ENCODE data around the gene OTUB1. TPM values are rescaled to one million over a fixed set of nuclear protein-coding genes. Genes with fewer than 3 reads are reported as not detected.

OTUB1 gene
- total RNA-seq, 1 donor = 34.4 TPM

DNA sequence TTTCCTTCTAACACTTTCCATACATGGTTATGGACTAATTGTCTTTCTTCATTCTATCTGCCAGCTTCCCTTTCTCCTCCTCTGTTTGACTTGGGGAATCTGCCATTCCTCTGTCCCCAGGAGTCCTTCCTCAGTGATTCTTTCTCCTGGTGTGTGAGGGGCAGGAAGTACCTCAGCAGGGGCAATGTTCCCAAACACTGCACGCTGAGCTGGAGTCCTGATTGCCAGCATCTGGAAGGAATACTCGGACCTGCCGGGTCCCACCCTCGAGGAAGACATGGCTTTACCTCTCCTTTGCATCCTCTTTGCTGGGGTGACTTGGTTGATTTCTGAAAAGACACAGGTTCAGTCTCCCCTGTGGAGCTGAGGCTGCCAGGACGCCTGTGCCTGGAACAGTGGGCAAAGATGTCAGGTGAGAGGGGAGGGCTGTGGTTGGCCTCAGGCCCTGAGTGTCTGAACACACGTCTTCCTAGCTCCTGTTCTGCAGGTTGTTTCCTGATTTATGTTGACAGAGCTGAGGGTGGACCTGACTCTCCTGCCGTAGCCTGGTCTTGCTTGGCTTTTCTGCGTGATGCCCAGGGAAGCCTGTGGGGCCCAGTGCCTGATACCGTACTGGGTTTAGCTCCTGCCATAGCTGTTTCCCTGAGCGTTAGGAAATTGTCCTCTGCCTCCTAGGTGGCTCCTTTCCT, 7.5 kb upstream of the OTUB1 start:
- peaks cover 10% of the 10 kb centered on the region for H3K36me3 ChIP-seq (ENCODE audit: insufficient read depth, low read length)
- no peak for DNase-seq (ENCODE audit: insufficient read length, low spot score, missing footprints)
- no peak overlapping the region for H2AFZ ChIP-seq (ENCODE audit: low read length)
- TF ChIP-seq, protein P1, sequence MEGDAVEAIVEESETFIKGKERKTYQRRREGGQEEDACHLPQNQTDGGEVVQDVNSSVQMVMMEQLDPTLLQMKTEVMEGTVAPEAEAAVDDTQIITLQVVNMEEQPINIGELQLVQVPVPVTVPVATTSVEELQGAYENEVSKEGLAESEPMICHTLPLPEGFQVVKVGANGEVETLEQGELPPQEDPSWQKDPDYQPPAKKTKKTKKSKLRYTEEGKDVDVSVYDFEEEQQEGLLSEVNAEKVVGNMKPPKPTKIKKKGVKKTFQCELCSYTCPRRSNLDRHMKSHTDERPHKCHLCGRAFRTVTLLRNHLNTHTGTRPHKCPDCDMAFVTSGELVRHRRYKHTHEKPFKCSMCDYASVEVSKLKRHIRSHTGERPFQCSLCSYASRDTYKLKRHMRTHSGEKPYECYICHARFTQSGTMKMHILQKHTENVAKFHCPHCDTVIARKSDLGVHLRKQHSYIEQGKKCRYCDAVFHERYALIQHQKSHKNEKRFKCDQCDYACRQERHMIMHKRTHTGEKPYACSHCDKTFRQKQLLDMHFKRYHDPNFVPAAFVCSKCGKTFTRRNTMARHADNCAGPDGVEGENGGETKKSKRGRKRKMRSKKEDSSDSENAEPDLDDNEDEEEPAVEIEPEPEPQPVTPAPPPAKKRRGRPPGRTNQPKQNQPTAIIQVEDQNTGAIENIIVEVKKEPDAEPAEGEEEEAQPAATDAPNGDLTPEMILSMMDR (IDR thresholded peaks at IDR 0.05; ENCODE audit: extremely low read depth, low read depth, low read length) = no peak
- peaks cover 65% of the 10 kb centered on the region for H3K79me2 ChIP-seq (ENCODE audit: insufficient read depth, low read length)
- H3K4me2 ChIP-seq (ENCODE audit: insufficient read depth, low read length) = no peak overlapping the region
- H3K27ac ChIP-seq (ENCODE audit: low read depth, low read length) = no peak overlapping the region
- peaks cover 16% of the 10 kb centered on the region for H3K4me1 ChIP-seq (ENCODE audit: insufficient read depth, low read length)
- H3K4me3 ChIP-seq (ENCODE audit: insufficient read depth, low read length) = no peak overlapping the region
- no peaks in the 10 kb centered on the region for H3K9me3 ChIP-seq (ENCODE audit: low read depth, low read length)
- H4K20me1 ChIP-seq (ENCODE audit: insufficient read depth, low read length) = peaks cover 17% of the 10 kb centered on the region
- no peaks in the 10 kb centered on the region for H3K27me3 ChIP-seq (ENCODE audit: insufficient read depth, low read length)

DNA sequence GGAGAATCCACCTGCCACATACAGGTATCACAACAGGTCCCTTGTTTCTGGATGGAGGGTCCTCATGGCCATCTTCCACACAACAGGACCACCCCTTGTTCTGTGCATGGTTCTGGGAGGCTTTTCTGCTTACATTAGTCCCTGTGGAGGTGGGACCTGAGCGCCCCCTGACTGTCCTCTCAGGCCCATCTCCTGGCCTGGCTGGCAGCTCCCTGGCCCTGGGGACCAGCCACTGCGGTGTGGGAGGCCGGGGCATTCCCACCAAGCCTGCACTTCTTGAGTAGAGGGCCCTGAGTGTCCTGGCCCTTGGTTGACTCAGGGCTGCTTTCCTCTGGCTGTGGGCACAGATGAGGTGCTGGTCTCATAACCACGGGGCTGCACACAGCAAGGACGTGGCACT, 6.8 kb upstream of the OTUB1 start:
- no peak for DNase-seq (ENCODE audit: insufficient read length, low spot score, missing footprints)
- peaks cover 17% of the 10 kb centered on the region for H4K20me1 ChIP-seq (ENCODE audit: insufficient read depth, low read length)
- no peak overlapping the region for H3K4me2 ChIP-seq (ENCODE audit: insufficient read depth, low read length)
- peaks cover 16% of the 10 kb centered on the region for H3K4me1 ChIP-seq (ENCODE audit: insufficient read depth, low read length)
- peaks cover 10% of the 10 kb centered on the region for H3K36me3 ChIP-seq (ENCODE audit: insufficient read depth, low read length)
- H3K79me2 ChIP-seq (ENCODE audit: insufficient read depth, low read length) = peaks cover 68% of the 10 kb centered on the region
- no peaks in the 10 kb centered on the region for H3K27me3 ChIP-seq (ENCODE audit: insufficient read depth, low read length)
- TF ChIP-seq, protein P1 (IDR thresholded peaks at IDR 0.05; ENCODE audit: extremely low read depth, low read depth, low read length) = no peak
- H2AFZ ChIP-seq (ENCODE audit: low read length) = no peak overlapping the region
- H3K27ac ChIP-seq (ENCODE audit: low read depth, low read length) = no peak overlapping the region
- no peak overlapping the region for H3K4me3 ChIP-seq (ENCODE audit: insufficient read depth, low read length)
- no peaks in the 10 kb centered on the region for H3K9me3 ChIP-seq (ENCODE audit: low read depth, low read length)

DNA sequence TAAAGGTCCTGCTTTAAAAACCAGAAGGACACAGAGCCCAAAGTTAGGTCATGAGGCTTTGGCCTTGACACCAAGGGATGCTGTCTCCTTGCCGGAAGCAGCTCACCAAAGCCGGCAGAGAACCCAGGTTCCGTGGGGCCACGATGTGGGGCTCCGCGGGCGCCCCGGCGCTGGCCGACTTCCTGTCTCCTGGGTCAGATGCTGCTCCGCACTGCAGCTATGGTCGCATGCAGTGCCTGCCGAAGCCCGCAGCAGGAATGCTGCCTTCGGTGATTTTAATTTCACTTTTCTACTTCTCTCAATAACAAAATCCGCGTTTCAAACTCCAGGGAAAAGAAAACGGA, 454 bp upstream of the OTUB1 start:
- peak overlapping the region; percentile 73 for H3K27ac ChIP-seq (ENCODE audit: low read depth, low read length)
- H3K36me3 ChIP-seq (ENCODE audit: insufficient read depth, low read length) = peaks cover 21% of the 10 kb centered on the region
- H3K27me3 ChIP-seq (ENCODE audit: insufficient read depth, low read length) = no peaks in the 10 kb centered on the region
- TF ChIP-seq, protein P1 (IDR thresholded peaks at IDR 0.05; ENCODE audit: extremely low read depth, low read depth, low read length) = no peak
- peak overlapping the region; percentile 92 for H2AFZ ChIP-seq (ENCODE audit: low read length)
- peaks cover 64% of the 10 kb centered on the region for H3K79me2 ChIP-seq (ENCODE audit: insufficient read depth, low read length)
- H3K4me3 ChIP-seq (ENCODE audit: insufficient read depth, low read length) = peak overlapping the region; percentile 93
- peak; percentile 93 for DNase-seq (ENCODE audit: insufficient read length, low spot score, missing footprints)
- H3K4me2 ChIP-seq (ENCODE audit: insufficient read depth, low read length) = peak overlapping the region; percentile 91
- peaks cover 16% of the 10 kb centered on the region for H4K20me1 ChIP-seq (ENCODE audit: insufficient read depth, low read length)
- no peaks in the 10 kb centered on the region for H3K9me3 ChIP-seq (ENCODE audit: low read depth, low read length)
- peaks cover 14% of the 10 kb centered on the region for H3K4me1 ChIP-seq (ENCODE audit: insufficient read depth, low read length)

DNA sequence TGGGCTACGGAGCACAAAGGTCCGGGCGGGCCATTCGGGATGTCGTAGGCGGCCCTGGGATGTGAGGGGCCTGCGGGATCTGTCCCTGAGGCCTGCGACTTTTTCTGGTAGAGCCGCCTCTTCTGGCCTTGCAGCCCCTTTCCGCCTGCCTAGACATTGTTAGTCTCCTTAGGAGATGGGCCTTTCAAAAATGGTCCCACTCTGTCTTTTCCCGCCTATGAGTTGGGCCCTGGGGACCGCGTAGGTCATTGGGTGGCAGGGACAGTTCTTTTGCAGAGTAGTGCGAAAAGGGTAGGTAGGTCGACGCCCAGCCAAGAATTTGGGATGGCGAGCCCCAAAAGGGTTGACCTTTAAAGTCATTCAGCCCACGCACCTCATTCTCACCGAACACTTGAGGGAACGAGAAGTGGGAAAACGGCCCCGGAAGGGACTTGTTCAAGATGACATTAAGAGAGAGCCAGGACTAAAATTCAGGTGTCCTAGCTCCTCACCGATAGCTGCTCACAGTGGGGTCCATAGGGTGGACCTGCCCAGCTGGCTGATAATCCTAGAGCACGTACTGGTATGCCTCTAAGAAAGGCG, 785 bp downstream of the OTUB1 start:
- peak; percentile 53 for DNase-seq (ENCODE audit: insufficient read length, low spot score, missing footprints)
- H3K4me2 ChIP-seq (ENCODE audit: insufficient read depth, low read length) = peak overlapping the region; percentile 91
- H3K4me3 ChIP-seq (ENCODE audit: insufficient read depth, low read length) = peak overlapping the region; percentile 93
- peaks cover 26% of the 10 kb centered on the region for H4K20me1 ChIP-seq (ENCODE audit: insufficient read depth, low read length)
- no peaks in the 10 kb centered on the region for H3K27me3 ChIP-seq (ENCODE audit: insufficient read depth, low read length)
- TF ChIP-seq, protein P1 (IDR thresholded peaks at IDR 0.05; ENCODE audit: extremely low read depth, low read depth, low read length) = no peak
- H2AFZ ChIP-seq (ENCODE audit: low read length) = no peak overlapping the region
- no peaks in the 10 kb centered on the region for H3K9me3 ChIP-seq (ENCODE audit: low read depth, low read length)
- peaks cover 26% of the 10 kb centered on the region for H3K36me3 ChIP-seq (ENCODE audit: insufficient read depth, low read length)
- H3K4me1 ChIP-seq (ENCODE audit: insufficient read depth, low read length) = peaks cover 14% of the 10 kb centered on the region
- H3K79me2 ChIP-seq (ENCODE audit: insufficient read depth, low read length) = peaks cover 66% of the 10 kb centered on the region
- peak overlapping the region; percentile 73 for H3K27ac ChIP-seq (ENCODE audit: low read depth, low read length)
